HG03039 (cell line): ENCODE results near the gene VSTM4.

Experiments used
- ATAC-seq: cut with Tn5 transposase; IDR thresholded peaks from one replicate; pipeline ENCODE4 v1.9.1; 2021; ENCODE audit warnings: mild to moderate bottlenecking, moderate library complexity; ENCODE audit not compliant: unreplicated experiment

VSTM4 gene

GRCh38 chr10:49050366-49050765, 65.0 kb downstream of the VSTM4 start:
- ATAC-seq = no peak

GRCh38 chr10:49049660-49050059, 65.7 kb downstream of the VSTM4 start:
- no peak for ATAC-seq

- no peak for ATAC-seq
These were observed 68.1 kb downstream of the VSTM4 start for GRCh38 chr10:49047128-49047639.

GRCh38 chr10:49044293-49045193, 70.8 kb downstream of the VSTM4 start:
- no peak for ATAC-seq

GRCh38 chr10:49040601-49041000, 74.7 kb downstream of the VSTM4 start:
- ATAC-seq = no peak

GRCh38 chr10:49039409-49039808, 75.9 kb downstream of the VSTM4 start:
- no peak for ATAC-seq

- ATAC-seq = no peak
These were observed 76.6 kb downstream of the VSTM4 start for GRCh38 chr10:49038711-49039110.

GRCh38 chr10:49037187-49037586, 78.1 kb downstream of the VSTM4 start:
- no peak for ATAC-seq

GRCh38 chr10:49036638-49037037, 78.7 kb downstream of the VSTM4 start:
- no peak for ATAC-seq

GRCh38 chr10:49035920-49036319, 79.4 kb downstream of the VSTM4 start:
- ATAC-seq = no peak

- ATAC-seq = no peak
These were observed 80.4 kb downstream of the VSTM4 start for GRCh38 chr10:49034925-49035324.

GRCh38 chr10:49033939-49034338, 81.4 kb downstream of the VSTM4 start:
- no peak for ATAC-seq

GRCh38 chr10:49029666-49030065, 85.7 kb downstream of the VSTM4 start:
- ATAC-seq = no peak

GRCh38 chr10:49028639-49029038, 86.7 kb downstream of the VSTM4 start:
- no peak for ATAC-seq

GRCh38 chr10:49025347-49025983, 89.9 kb downstream of the VSTM4 start:
- ATAC-seq = no peak

- no peak for ATAC-seq
These were observed 90.8 kb downstream of the VSTM4 start for GRCh38 chr10:49024484-49024883.

- no peak for ATAC-seq
These were observed 91.6 kb downstream of the VSTM4 start for GRCh38 chr10:49023752-49024151.

- no peak for ATAC-seq
These were observed 92.3 kb downstream of the VSTM4 start for GRCh38 chr10:49023071-49023470.

- ATAC-seq = no peak
These were observed 93.6 kb downstream of the VSTM4 start for GRCh38 chr10:49021685-49022084.

GRCh38 chr10:49015700-49016099, 99.6 kb downstream of the VSTM4 start:
- ATAC-seq = no peak

GRCh38 chr10:49012603-49013002, 102.7 kb downstream of the VSTM4 start:
- no peak for ATAC-seq

GRCh38 chr10:49011756-49012155, 103.6 kb downstream of the VSTM4 start:
- ATAC-seq = no peak
